ENCODE data around the gene ONECUT1.
A peak's percentile ranks its signal among the peaks of the same experiment; 100 is the strongest.

The ONECUT1 gene

DNA sequence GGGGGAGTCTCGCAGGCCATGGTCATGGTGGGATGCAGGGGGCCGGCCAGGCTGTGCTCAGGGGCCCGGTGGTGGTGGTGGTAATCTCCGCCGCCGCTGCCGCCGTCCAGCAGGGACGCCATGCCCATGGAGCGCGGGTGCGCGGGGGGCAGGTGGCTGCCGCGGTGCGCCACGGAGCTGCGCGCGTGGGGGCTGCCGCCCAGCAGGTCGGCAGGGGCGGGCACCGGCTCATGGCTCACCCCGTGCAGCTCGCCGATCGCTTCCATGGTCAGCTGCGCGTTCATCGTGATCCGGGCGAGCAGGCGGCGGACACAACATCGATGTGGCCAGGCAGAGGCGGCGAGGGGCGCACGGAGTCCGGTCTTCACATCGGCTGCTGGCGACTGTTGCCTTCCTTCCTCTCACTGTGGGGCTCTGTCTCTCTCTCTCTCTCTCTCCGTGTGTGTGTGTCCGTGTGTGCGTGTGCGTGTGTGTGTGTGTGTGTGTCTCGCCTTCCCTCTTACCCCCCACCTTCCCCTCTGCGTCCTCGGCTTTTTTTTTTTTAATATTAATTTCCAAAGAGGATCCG is 451 bp downstream of the ONECUT1 start:
- H3K4me3 ChIP-seq (ENCODE audit: control insufficient read depth, low read depth, low read length): peak overlapping the region; percentile 17
- peak; percentile 16 for DNase-seq (ENCODE audit: low read depth)
- TF ChIP-seq, protein P1, sequence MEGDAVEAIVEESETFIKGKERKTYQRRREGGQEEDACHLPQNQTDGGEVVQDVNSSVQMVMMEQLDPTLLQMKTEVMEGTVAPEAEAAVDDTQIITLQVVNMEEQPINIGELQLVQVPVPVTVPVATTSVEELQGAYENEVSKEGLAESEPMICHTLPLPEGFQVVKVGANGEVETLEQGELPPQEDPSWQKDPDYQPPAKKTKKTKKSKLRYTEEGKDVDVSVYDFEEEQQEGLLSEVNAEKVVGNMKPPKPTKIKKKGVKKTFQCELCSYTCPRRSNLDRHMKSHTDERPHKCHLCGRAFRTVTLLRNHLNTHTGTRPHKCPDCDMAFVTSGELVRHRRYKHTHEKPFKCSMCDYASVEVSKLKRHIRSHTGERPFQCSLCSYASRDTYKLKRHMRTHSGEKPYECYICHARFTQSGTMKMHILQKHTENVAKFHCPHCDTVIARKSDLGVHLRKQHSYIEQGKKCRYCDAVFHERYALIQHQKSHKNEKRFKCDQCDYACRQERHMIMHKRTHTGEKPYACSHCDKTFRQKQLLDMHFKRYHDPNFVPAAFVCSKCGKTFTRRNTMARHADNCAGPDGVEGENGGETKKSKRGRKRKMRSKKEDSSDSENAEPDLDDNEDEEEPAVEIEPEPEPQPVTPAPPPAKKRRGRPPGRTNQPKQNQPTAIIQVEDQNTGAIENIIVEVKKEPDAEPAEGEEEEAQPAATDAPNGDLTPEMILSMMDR (conservative IDR thresholded peaks at IDR 0.05; ENCODE audit: control insufficient read depth, insufficient read depth, low read depth, low read length): no peak

DNA sequence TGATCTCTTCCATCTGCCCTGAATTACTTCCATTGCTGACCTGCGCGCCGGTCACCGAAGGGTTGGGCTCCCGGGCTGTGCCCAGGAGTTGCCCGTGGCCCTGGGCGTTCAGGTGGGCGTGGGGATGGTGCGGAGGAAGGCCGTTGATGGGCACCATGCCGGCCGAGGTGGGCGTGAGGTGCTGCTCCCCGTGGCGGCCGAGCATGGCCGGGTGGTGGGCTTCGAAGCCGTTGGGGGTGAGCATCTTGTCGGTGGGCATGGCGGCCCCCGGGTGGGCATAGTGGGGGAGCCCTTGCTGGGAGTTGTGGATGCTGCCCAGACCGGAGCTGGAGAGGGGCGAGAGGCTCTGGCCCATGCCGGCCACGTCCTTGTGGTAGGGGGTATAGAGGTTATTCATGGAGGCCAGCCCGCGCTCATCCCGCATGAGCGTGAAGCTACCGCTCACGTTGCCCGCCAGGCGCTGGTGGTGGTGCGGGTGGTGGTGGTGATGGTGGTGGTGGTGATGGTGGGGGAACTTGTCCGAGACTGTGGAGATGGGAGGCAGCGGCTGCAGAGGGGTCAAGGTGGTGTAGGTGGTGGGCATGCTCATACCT is 1.0 kb downstream of the ONECUT1 start:
- H3K4me3 ChIP-seq (ENCODE audit: control insufficient read depth, low read depth, low read length): no peak overlapping the region
- DNase-seq (ENCODE audit: low read depth): no peak
- TF ChIP-seq, protein P1 (conservative IDR thresholded peaks at IDR 0.05; ENCODE audit: control insufficient read depth, insufficient read depth, low read depth, low read length): no peak

DNA sequence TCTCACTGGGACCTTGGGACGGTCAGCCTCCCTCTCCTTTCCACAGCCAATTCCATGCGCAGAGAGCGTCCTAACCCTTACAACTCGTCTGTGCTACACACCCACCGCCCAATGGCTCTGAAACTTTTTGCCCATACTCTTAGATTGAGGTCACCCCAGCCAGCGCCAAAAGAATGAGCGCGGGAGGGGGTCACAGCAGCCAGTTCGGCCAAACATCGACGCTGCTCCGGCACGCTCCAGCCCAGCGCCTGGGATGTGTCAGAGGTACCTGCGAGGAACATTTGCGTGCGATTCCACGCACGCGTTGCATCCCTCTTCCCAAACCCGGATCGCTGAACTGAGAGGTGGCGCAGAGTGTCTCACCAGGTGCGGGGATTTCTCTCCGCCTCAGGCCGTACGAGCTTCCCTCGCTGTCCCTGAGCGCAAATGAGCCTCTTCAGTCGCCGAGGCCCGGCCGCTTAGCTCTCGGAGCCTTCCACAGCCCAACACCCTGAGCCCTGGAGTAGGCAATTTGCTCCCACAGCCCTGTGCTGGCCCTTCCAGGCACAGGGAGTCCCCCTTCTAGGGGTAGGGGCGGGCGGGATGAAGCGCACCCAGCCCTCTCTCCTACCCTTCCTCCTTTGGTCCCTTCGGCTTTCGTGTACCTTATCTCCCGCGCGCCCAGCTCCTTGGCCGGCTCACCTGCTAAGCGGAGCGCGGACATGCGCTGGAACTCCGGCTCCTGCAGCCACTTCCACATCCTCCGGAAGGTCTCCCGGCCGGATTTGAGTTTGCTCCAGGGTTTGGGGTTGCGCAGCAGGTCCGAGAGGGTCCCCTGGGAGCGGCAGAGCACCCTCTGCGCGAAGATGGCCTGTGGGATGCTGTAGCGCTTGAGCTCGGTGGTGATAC is 1.8 kb downstream of the ONECUT1 start:
- no peak for DNase-seq (ENCODE audit: low read depth)
- TF ChIP-seq, protein P1 (conservative IDR thresholded peaks at IDR 0.05; ENCODE audit: control insufficient read depth, insufficient read depth, low read depth, low read length): no peak
- no peak overlapping the region for H3K4me3 ChIP-seq (ENCODE audit: control insufficient read depth, low read depth, low read length)

DNA sequence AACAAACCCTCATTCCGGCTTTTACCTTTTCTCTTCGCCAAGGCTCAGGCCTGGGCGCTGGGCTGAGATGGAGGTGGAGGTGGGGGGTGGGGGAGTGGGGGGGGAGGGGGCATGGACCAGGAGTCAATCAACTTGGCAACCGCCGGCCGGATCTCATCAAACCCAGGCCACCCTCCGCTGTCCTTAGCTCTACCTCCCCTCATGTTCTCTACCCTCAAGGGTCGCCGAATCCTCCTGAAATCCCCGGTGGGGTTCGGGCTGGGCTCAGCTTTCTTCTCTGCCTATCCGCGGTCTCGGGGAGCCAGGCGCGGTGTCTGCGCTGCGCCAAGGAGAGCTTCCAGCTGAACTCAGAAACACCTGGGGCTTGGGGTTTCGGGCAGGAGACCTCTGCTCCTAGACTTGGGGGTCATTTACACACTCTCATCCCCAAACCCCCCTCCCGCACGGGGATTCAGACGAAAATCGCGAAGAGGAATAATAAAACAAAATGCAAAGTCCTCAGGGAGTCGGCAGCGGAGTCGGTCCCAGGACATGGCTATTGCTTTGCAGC is 2.5 kb downstream of the ONECUT1 start:
- TF ChIP-seq, protein P1 (conservative IDR thresholded peaks at IDR 0.05; ENCODE audit: control insufficient read depth, insufficient read depth, low read depth, low read length): no peak
- no peak for DNase-seq (ENCODE audit: low read depth)
- H3K4me3 ChIP-seq (ENCODE audit: control insufficient read depth, low read depth, low read length): no peak overlapping the region

DNA sequence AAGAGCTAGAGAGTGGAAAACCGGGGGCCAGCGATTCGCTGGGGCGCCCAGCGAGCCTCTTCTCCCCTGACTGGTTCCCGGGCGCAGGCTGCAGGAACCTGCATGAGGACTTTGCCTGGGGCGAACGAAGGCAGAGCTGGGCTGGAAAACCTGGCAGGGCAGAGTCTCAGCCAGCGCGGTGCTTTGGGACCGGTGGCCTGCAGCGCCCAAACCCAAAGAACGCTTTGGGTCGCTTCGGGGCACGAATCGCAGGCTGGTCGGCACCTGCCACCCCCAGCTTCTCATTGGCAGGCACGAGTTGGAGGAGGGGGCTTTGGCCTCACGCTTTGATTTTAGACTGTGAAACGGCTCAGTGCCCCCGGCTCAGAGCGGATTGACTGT is 3.0 kb downstream of the ONECUT1 start:
- H3K4me3 ChIP-seq (ENCODE audit: control insufficient read depth, low read depth, low read length): no peak overlapping the region
- no peak for DNase-seq (ENCODE audit: low read depth)
- TF ChIP-seq, protein P1 (conservative IDR thresholded peaks at IDR 0.05; ENCODE audit: control insufficient read depth, insufficient read depth, low read depth, low read length): no peak

DNA sequence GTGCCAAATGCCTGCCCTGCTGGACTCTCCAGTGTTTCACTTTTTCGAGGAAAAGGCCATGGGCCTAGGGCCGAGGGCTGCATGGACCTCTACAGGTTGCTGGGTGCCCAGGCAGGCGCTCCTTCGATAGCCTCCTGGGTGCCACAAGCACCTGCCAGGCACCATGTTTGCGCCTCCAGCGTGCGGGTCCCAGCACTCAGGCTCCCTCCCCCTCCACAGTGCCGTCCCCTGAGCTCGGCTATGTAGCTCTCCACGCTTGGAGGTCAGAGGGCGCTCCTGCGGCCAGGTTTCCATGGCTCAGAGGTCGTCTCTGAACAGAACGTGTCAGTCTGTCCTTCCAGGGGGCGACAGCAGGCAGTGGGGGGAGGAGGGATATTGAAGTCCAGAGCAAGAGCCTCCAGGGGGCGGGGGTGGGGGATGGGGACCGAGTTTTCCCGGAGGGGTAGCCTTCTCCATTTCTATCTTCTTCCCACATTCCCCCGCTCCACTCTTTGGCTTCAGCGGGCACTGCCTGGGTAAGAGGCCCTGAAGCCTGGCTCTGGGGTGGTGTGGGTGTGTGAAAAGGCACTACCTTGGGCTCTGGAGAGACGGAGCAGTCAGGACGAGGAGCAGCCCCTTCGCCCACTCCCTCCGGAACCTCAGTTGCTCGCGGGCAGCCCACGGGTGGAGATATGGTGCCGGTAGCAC is 3.6 kb downstream of the ONECUT1 start:
- no peak for DNase-seq (ENCODE audit: low read depth)
- TF ChIP-seq, protein P1 (conservative IDR thresholded peaks at IDR 0.05; ENCODE audit: control insufficient read depth, insufficient read depth, low read depth, low read length): no peak
- no peak overlapping the region for H3K4me3 ChIP-seq (ENCODE audit: control insufficient read depth, low read depth, low read length)

Data from fibroblast of mammary gland (primary cell).